Left ventricle myocardium inferior (tissue), 1 donor: ENCODE results near the gene DYNLT2. TPM values are rescaled to one million over a fixed set of nuclear protein-coding genes. Genes with fewer than 3 reads are reported as not detected.

Experiments used
- DNase-seq: peaks from one replicate; pipeline ENCODE4 v3.0.0-alpha.2; 2020
- H3K27ac ChIP-seq: fragments of 200-600 bp; replicated peaks from 2 replicates; pipeline ENCODE4 v1.8.0; 2021
- H3K27me3 ChIP-seq: fragments of 200-600 bp; 2 replicates; pipeline ENCODE4 v1.8.0; 2021; ENCODE audit warnings: low read depth
- H3K36me3 ChIP-seq: fragments of 200-600 bp; 2 replicates; pipeline ENCODE4 v1.8.0; 2021
- H3K4me1 ChIP-seq: fragments of 200-600 bp; 2 replicates; pipeline ENCODE4 v1.8.0; 2021
- H3K4me3 ChIP-seq: fragments of 200-600 bp; 2 replicates; pipeline ENCODE4 v1.8.0; 2021; ENCODE audit warnings: mild to moderate bottlenecking, moderate library complexity
- H3K9me3 ChIP-seq: fragments of 200-600 bp; replicated peaks from 2 replicates; pipeline ENCODE4 v1.8.0; 2021
- intact Hi-C: fragments of 100-400 bp; cut with micrococcal nuclease; formaldehyde crosslinking; loops from one replicate; pipeline ENCODE4 v1.11.0; 2022
- total RNA-seq: library from RNA; stranded (reverse); fragmentation: NEBNext Ultra II Directional; extraction: Animal tissue kit (Norgen Biotek cat#: 25700); gene quantifications from one replicate; pipeline ENCODE4 v1.2.1, GENCODE V29; 2021
- TF ChIP-seq, protein P1 (sequence below): fragments of 200-600 bp; IDR thresholded peaks from 2 replicates; pipeline ENCODE4 v1.8.0; 2021; ENCODE audit warnings: antibody characterized with exemption, mild to moderate bottlenecking, borderline replicate concordance
- donor health status: DM: no; HTN: yes; CAD: no; lungs with severe emphysema.

The DYNLT2 gene
- total RNA-seq, 1 donor from 2014 or later = 0.66 TPM

GRCh38 chr6:169777896-169778295 is 26.5 kb upstream of the DYNLT2 start:
- H3K27ac ChIP-seq = no peak overlapping the region
- peaks cover 81% of the 10 kb centered on the region for H3K36me3 ChIP-seq
- no peaks in the 10 kb centered on the region for H3K4me1 ChIP-seq
- DNase-seq = no peak
- no peaks in the 10 kb centered on the region for H3K9me3 ChIP-seq
- TF ChIP-seq, protein P1, sequence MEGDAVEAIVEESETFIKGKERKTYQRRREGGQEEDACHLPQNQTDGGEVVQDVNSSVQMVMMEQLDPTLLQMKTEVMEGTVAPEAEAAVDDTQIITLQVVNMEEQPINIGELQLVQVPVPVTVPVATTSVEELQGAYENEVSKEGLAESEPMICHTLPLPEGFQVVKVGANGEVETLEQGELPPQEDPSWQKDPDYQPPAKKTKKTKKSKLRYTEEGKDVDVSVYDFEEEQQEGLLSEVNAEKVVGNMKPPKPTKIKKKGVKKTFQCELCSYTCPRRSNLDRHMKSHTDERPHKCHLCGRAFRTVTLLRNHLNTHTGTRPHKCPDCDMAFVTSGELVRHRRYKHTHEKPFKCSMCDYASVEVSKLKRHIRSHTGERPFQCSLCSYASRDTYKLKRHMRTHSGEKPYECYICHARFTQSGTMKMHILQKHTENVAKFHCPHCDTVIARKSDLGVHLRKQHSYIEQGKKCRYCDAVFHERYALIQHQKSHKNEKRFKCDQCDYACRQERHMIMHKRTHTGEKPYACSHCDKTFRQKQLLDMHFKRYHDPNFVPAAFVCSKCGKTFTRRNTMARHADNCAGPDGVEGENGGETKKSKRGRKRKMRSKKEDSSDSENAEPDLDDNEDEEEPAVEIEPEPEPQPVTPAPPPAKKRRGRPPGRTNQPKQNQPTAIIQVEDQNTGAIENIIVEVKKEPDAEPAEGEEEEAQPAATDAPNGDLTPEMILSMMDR = no peak
- intact Hi-C loops = no loop called here
- no peak overlapping the region for H3K4me3 ChIP-seq
- H3K27me3 ChIP-seq = no peaks in the 10 kb centered on the region

GRCh38 chr6:169776379-169776778 is 25.0 kb upstream of the DYNLT2 start:
- TF ChIP-seq, protein P1 = no peak
- intact Hi-C loops = no loop called here
- H3K36me3 ChIP-seq = peaks cover 88% of the 10 kb centered on the region
- no peak overlapping the region for H3K27ac ChIP-seq
- H3K4me3 ChIP-seq = no peak overlapping the region
- H3K27me3 ChIP-seq = no peaks in the 10 kb centered on the region
- H3K4me1 ChIP-seq = no peaks in the 10 kb centered on the region
- DNase-seq = no peak
- H3K9me3 ChIP-seq = no peaks in the 10 kb centered on the region

DNA sequence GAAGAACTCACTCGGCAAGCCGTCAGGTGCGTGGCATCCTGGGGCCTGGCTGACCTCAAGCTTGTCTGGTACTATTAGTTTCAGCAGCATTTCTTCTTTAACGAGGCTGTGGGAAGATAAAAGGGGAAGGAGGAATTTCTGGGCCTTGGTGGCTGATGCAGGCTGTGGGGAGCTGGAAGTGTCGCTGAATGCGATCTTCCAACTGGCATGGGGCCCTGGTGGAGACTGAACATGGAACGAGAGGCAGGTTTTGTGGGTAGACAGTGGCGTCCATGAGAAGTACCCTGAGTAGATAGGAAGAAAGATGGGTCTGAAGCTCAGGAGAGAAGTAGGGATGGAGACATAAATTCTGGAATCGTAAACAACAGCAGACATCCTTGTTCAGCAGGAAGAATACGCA is 23.9 kb upstream of the DYNLT2 start:
- H3K9me3 ChIP-seq = no peaks in the 10 kb centered on the region
- no peaks in the 10 kb centered on the region for H3K4me1 ChIP-seq
- peaks cover 90% of the 10 kb centered on the region for H3K36me3 ChIP-seq
- intact Hi-C loops = no loop called here
- no peaks in the 10 kb centered on the region for H3K27me3 ChIP-seq
- TF ChIP-seq, protein P1 = no peak
- no peak for DNase-seq
- H3K4me3 ChIP-seq = no peak overlapping the region
- no peak overlapping the region for H3K27ac ChIP-seq

DNA sequence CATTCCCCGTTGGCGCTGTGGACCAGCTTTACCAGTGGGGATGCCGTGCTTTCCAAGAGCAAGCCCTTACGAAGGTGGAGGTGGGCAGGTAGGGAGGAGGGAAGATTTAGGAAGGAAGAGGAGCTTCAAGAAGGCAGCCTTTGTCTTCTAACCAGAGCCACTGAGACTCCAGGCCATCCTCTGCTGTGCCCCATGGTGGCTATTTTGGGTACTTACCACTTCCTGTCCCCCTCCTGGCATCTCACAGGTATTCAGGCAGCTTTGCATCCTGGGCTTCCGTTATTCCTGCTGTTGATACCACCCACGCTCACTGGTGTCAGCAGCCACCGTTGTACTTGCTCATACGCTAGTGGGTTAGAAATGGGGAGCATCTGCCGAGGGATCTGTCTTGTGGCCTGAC is 23.0 kb upstream of the DYNLT2 start:
- Histone ChIP-seq H3K27me3 (no peaks in the 10 kb centered on the region), H3K4me1 (no peaks in the 10 kb centered on the region), H3K9me3 (no peaks in the 10 kb centered on the region), H3K4me3 (no peak overlapping the region), H3K36me3 (peaks cover 90% of the 10 kb centered on the region), H3K27ac (no peak overlapping the region)
- no peak for DNase-seq
- intact Hi-C loops = no loop called here
- TF ChIP-seq, protein P1 = no peak

- Histone ChIP-seq H3K27ac (no peak overlapping the region), H3K4me3 (no peak overlapping the region), H3K27me3 (no peaks in the 10 kb centered on the region), H3K4me1 (no peaks in the 10 kb centered on the region), H3K36me3 (peaks cover 91% of the 10 kb centered on the region), H3K9me3 (no peaks in the 10 kb centered on the region)
- intact Hi-C loops = no loop called here
- DNase-seq = no peak
- TF ChIP-seq, protein P1 = no peak
Observed at GRCh38 chr6:169766921-169767736, 15.8 kb upstream of the DYNLT2 start.
